Measurements from ENCODE around the gene PLEKHG5.

DNA sequence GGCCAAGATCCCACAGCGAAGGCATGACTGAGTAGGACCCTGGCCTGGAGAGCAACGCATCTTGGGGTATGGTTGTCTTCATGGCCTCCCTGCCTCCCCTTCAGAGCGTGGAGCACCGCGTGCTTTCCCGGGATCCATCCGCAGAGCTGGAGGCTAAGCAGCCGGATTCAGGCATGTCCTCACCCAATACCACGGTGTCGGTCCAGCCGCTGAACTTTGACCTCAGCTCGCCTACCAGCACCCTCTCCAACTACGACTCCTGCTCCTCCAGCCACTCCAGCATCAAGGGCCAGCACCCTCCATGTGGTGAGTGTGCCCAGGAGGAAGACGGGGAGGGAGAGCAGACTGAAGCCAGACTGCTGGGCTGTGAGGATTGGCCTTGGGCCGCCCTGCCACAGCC, 47.1 kb downstream of the PLEKHG5 start:
- TF ChIP-seq, protein P1, sequence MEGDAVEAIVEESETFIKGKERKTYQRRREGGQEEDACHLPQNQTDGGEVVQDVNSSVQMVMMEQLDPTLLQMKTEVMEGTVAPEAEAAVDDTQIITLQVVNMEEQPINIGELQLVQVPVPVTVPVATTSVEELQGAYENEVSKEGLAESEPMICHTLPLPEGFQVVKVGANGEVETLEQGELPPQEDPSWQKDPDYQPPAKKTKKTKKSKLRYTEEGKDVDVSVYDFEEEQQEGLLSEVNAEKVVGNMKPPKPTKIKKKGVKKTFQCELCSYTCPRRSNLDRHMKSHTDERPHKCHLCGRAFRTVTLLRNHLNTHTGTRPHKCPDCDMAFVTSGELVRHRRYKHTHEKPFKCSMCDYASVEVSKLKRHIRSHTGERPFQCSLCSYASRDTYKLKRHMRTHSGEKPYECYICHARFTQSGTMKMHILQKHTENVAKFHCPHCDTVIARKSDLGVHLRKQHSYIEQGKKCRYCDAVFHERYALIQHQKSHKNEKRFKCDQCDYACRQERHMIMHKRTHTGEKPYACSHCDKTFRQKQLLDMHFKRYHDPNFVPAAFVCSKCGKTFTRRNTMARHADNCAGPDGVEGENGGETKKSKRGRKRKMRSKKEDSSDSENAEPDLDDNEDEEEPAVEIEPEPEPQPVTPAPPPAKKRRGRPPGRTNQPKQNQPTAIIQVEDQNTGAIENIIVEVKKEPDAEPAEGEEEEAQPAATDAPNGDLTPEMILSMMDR (IDR thresholded peaks at IDR 0.05) = no peak
- no peak for TF ChIP-seq ZFX (IDR thresholded peaks at IDR 0.05; ENCODE audit: borderline replicate concordance)
